Upper lobe of left lung (tissue), 6 donors: ENCODE data around the gene UBB. TPM values are rescaled to one million over a fixed set of nuclear protein-coding genes. Genes with fewer than 3 reads are reported as not detected.

Source experiments
- ATAC-seq, 2 donors: fragments of 200-7000 bp; cut with Tn5 transposase; one replicate each; pipeline ENCODE4 v1.9.1; 2022; ENCODE audit warnings: mild to moderate bottlenecking in 2 of 2, moderate library complexity in 2 of 2; ENCODE audit not compliant: low FRiP score in 2 of 2
- DNase-seq, 2 donors: peaks; one replicate each; pipeline ENCODE4 v3.0.0-alpha.2; 2019 to 2020
- H3K27ac ChIP-seq, 4 donors: fragments of 200-600 bp; sonication (generic); one replicate each; pipeline ENCODE4 v1.5.1; 2016 to 2019
- H3K27me3 ChIP-seq, 4 donors: fragments of 200-600 bp; sonication (generic); one replicate each; pipeline ENCODE4 v1.5.1; 2017 to 2019
- H3K36me3 ChIP-seq, 4 donors: fragments of 200-600 bp; sonication (generic); one replicate each; pipeline ENCODE4 v1.5.1; 2016 to 2019
- H3K4me1 ChIP-seq, 4 donors: fragments of 200-600 bp; sonication (generic); one replicate each; pipeline ENCODE4 v1.5.1; 2018 to 2019
- H3K4me3 ChIP-seq, 4 donors: fragments of 200-600 bp; sonication (generic); one replicate each; pipeline ENCODE4 v1.5.1; 2017 to 2019; ENCODE audit warnings: mild to moderate bottlenecking in 2 of 4, moderate library complexity in 1 of 4
- H3K9me3 ChIP-seq, 4 donors: fragments of 200-600 bp; sonication (generic); one replicate each; pipeline ENCODE4 v1.5.1; 2018 to 2019
- CTCF ChIP-seq, 6 experiments: fragments of 450-650 bp in 4 of 6; fragments of 200-600 bp in 2 of 6; sonication (generic) in 2 of 6; IDR thresholded peaks; one replicate each; pipeline ENCODE4 v1.5.1; 2016 to 2019; ENCODE audit warnings: antibody characterized with exemption in 6 of 6
- EP300 ChIP-seq, 4 donors: sonication (generic); formaldehyde crosslinking; IDR thresholded peaks; one replicate each; pipeline ENCODE4 v1.5.1; 2017; ENCODE audit warnings: antibody characterized with exemption in 4 of 4, control low read depth in 2 of 4
- POLR2A ChIP-seq, 4 donors: fragments of 450-650 bp; IDR thresholded peaks; one replicate each; pipeline ENCODE4 v1.5.1; 2016 to 2017; ENCODE audit warnings: antibody characterized with exemption in 4 of 4, mild to moderate bottlenecking in 2 of 4
- POLR2AphosphoS5 ChIP-seq, 2 donors: sonication (generic); formaldehyde crosslinking; IDR thresholded peaks; one replicate each; pipeline ENCODE4 v1.5.1; 2017; ENCODE audit warnings: antibody characterized with exemption in 2 of 2
- WGBS, 2 donors: methylation state at CpG; one replicate each; pipeline ENCODE4 v1.1.5; 2017 to 2018; 5-methylcytosine and 5-hydroxymethylcytosine counted together
- total RNA-seq, 6 donors: library from RNA; depleted of rRNA in 4 of 6; stranded (reverse); fragments of >200 nt in 4 of 6; gene quantifications; one replicate each; pipeline versions ENCODE4 v1.1.0 to v1.2.1, GENCODE V29; 2016 to 2021
- donor health status: DM: no; HTN: no; CAD: no; lungs with moderate emphysema.
- donor health status: DM: no; HTN: yes; CAD: no; lungs with severe emphysema.

The UBB gene
- total RNA-seq, 6 donors from 2014 or later = 281 to 1,666 (median 998) TPM

- Histone ChIP-seq H3K9me3 (no peaks in the 10 kb centered on the region), H3K4me3 (peak within 1 kb of the TSS; percentile 73 to 78 (median 74)), H3K4me1 (peaks cover 11 to 20% (median 16%) of the 10 kb centered on the region in 4 donors), H3K36me3 (peaks cover 0 to 4% (median 2%) of the 10 kb centered on the region in 4 donors), H3K27me3 (peaks cover 0 to 5% (median 0%) of the 10 kb centered on the region in 4 donors), H3K27ac (peak within 1 kb of the TSS in 1 of 4 donors; percentile 75)
- ATAC-seq = peak; percentile 37 to 78
- TF ChIP-seq EP300 (IDR thresholded peaks at IDR 0.05) (no peak), CTCF (IDR thresholded peaks at IDR 0.05) (peak; percentile 13 to 46 (median 32)), POLR2A (IDR thresholded peaks at IDR 0.05) (peak in 1 of 4 donors; percentile 22), POLR2AphosphoS5 (IDR thresholded peaks at IDR 0.05) (no peak)
- DNase-seq = peak in 1 of 2 donors; percentile 30
- WGBS, 2 donors = 39 to 43% methylated on average over 29 to 37 of the region's 83 CpGs
Observed at GRCh38 chr17:16353317-16354174, 27.3 kb upstream of the UBB start, which contains the start of gene CENPV. Gene CENPV (minus strand): TSS chr17:16353469. CDS start chr17:16353436, 33 bp downstream.

GRCh38 chr17:16354585-16354984 lies 26.3 kb upstream of the UBB start:
- H3K27me3 ChIP-seq = peaks cover 0 to 5% (median 0%) of the 10 kb centered on the region in 4 donors
- H3K36me3 ChIP-seq = no peaks in the 10 kb centered on the region
- H3K9me3 ChIP-seq = no peaks in the 10 kb centered on the region
- WGBS, 2 donors = 94 to 98% methylated on average over 12 to 14 of the region's 14 CpGs
- no peak overlapping the region for H3K4me3 ChIP-seq
- TF ChIP-seq EP300 (IDR thresholded peaks at IDR 0.05) = no peak
- TF ChIP-seq POLR2AphosphoS5 (IDR thresholded peaks at IDR 0.05) = no peak
- no peak for TF ChIP-seq CTCF (IDR thresholded peaks at IDR 0.05)
- TF ChIP-seq POLR2A (IDR thresholded peaks at IDR 0.05) = no peak
- DNase-seq (no peak), ATAC-seq (no peak)
- peaks cover 11 to 20% (median 16%) of the 10 kb centered on the region in 4 donors for H3K4me1 ChIP-seq
- no peak overlapping the region for H3K27ac ChIP-seq

GRCh38 chr17:16358394-16358793 lies 22.5 kb upstream of the UBB start:
- Histone ChIP-seq H3K36me3 (no peaks in the 10 kb centered on the region), H3K9me3 (no peaks in the 10 kb centered on the region), H3K4me1 (peaks cover 3 to 5% (median 4%) of the 10 kb centered on the region in 4 donors), H3K27ac (no peak overlapping the region), H3K27me3 (no peaks in the 10 kb centered on the region), H3K4me3 (no peak overlapping the region)
- no peak for TF ChIP-seq POLR2A (IDR thresholded peaks at IDR 0.05)
- no peak for ATAC-seq
- DNase-seq = no peak

GRCh38 chr17:16361874-16362273 lies 19.0 kb upstream of the UBB start:
- Histone ChIP-seq H3K36me3 (no peaks in the 10 kb centered on the region), H3K27ac (no peak overlapping the region), H3K4me3 (no peak overlapping the region), H3K27me3 (no peaks in the 10 kb centered on the region), H3K4me1 (peaks cover 0 to 11% (median 9%) of the 10 kb centered on the region in 4 donors), H3K9me3 (no peaks in the 10 kb centered on the region)
- 83 to 87% methylated on average over 8 of the region's 8 CpGs for WGBS, 2 donors
- no peak for DNase-seq
- no peak for ATAC-seq
- TF ChIP-seq CTCF (IDR thresholded peaks at IDR 0.05) (no peak), POLR2A (IDR thresholded peaks at IDR 0.05) (no peak), POLR2AphosphoS5 (IDR thresholded peaks at IDR 0.05) (no peak), EP300 (IDR thresholded peaks at IDR 0.05) (no peak)

- Histone ChIP-seq H3K27ac (peak overlapping the region in 3 of 4 donors; percentile 0 to 44 (median 5)), H3K4me1 (peaks cover 0 to 11% (median 9%) of the 10 kb centered on the region in 4 donors), H3K9me3 (no peaks in the 10 kb centered on the region), H3K4me3 (no peak overlapping the region), H3K27me3 (no peaks in the 10 kb centered on the region), H3K36me3 (no peaks in the 10 kb centered on the region)
- ATAC-seq (peak; percentile 89 to 92), DNase-seq (peak in 1 of 2 donors; percentile 81)
- 12% methylated on average over 6 of the region's 6 CpGs for WGBS, 2 donors
- TF ChIP-seq EP300 (IDR thresholded peaks at IDR 0.05) (no peak), CTCF (IDR thresholded peaks at IDR 0.05) (peak; percentile 80 to 92 (median 86)), POLR2AphosphoS5 (IDR thresholded peaks at IDR 0.05) (no peak), POLR2A (IDR thresholded peaks at IDR 0.05) (no peak)
Observed at GRCh38 chr17:16363749-16364536, 16.9 kb upstream of the UBB start.
